Epithelial cell of proximal tubule (primary cell): Measurements from ENCODE around the gene MVB12B. TPM values are rescaled to one million over a fixed set of nuclear protein-coding genes. Genes with fewer than 3 reads are reported as not detected.

ENCODE experiments used
- DNase-seq: peaks from one replicate; pipeline ENCODE4 v3.0.0-alpha.2; 2011; ENCODE audit warnings: low read depth
- H3K4me3 ChIP-seq: 2 replicates; pipeline ENCODE4 v1.5.1; 2011; ENCODE audit warnings: low read depth, mild to moderate bottlenecking, low read length
- CTCF ChIP-seq: conservative IDR thresholded peaks from 2 replicates; pipeline ENCODE4 v1.5.1; 2012; ENCODE audit warnings: low read depth, mild to moderate bottlenecking, low read length
- total RNA-seq: library from RNA; depleted of rRNA; stranded (reverse); fragments of >200 nt; gene quantifications from 2 replicates; pipeline ENCODE4 v1.2.3, GENCODE V29; 2015

MVB12B gene
- total RNA-seq, 1 donor from 2014 or later = 6.1 TPM

GRCh38 chr9:126346031-126346430, 19.4 kb downstream of the MVB12B start:
- TF ChIP-seq CTCF = no peak
- DNase-seq = no peak
- H3K4me3 ChIP-seq = no peak overlapping the region

- no peak for DNase-seq
- no peak overlapping the region for H3K4me3 ChIP-seq
- no peak for TF ChIP-seq CTCF
Measured at GRCh38 chr9:126347093-126347492, 20.5 kb downstream of the MVB12B start.

GRCh38 chr9:126347911-126348760, 21.5 kb downstream of the MVB12B start:
- no peak for TF ChIP-seq CTCF
- no peak overlapping the region for H3K4me3 ChIP-seq
- DNase-seq = no peak

GRCh38 chr9:126348911-126349550, 22.4 kb downstream of the MVB12B start:
- no peak overlapping the region for H3K4me3 ChIP-seq
- DNase-seq = no peak
- no peak for TF ChIP-seq CTCF

- no peak overlapping the region for H3K4me3 ChIP-seq
- TF ChIP-seq CTCF = no peak
- DNase-seq = no peak
Measured at GRCh38 chr9:126354887-126355770, 28.5 kb downstream of the MVB12B start.

GRCh38 chr9:126357074-126357473, 30.4 kb downstream of the MVB12B start:
- H3K4me3 ChIP-seq = no peak overlapping the region
- no peak for DNase-seq
- TF ChIP-seq CTCF = no peak
